Cardiac ventricle fibroblast (primary cell): Measurements from ENCODE around the gene CRYBB1. TPM values are rescaled to one million over a fixed set of nuclear protein-coding genes. Genes with fewer than 3 reads are reported as not detected.

Experiments used
- total RNA-seq: library from RNA; depleted of rRNA; stranded (reverse); fragments of >200 nt; gene quantifications from 2 replicates; pipeline ENCODE4 v1.2.3, GENCODE V29; 2015

The CRYBB1 gene
- total RNA-seq: not detected in 2 replicates

DNA sequence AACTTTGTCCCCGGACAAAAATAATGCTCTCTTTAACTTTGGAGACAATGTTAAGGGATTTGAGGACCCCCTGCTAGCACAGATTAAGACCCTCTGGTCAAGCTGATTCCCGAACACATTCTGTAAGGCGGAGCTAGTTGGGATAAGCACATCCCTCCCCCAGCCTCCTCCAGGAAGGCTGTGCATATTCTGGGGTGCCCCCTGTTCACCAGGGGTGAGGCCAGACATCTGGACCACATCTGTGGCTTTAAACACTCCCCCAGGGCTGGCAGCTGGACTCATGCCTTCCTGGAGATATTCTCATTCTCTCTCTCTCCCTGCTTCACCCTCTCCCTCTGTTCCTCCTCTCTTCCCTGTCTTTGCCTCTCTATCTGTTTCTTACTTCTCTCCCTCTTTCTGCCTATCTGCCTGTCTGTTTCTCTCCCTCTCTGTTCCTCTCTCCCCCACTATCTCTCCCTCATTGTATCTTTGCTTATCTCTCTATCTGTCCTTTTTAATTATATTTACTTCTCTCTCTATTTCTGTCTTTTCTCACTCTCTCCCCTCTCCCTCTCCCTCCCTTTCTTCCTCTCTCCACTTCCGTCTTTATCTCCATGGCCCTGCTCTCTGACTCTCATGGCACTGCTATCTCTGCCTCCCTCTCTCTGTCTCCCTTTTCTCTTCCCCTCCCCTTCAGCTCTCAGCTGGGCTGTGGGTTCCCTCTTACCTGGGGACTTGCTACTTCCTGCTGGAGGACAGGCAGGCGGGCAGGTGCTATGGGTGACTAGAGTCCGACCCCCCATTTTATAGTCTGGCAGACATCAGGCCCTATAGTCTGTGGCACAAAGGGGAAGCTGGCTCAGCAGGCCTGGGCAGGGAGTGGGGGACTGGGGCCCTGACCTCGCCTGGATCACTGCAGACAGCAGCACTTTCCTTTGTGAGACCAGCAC, at the start of gene CRYBB1:
CRYBB1 (minus strand) TSS at position 757 of the 929 bp plus-strand sequence. CDS start 1,708 bp downstream, outside the sequence.

DNA sequence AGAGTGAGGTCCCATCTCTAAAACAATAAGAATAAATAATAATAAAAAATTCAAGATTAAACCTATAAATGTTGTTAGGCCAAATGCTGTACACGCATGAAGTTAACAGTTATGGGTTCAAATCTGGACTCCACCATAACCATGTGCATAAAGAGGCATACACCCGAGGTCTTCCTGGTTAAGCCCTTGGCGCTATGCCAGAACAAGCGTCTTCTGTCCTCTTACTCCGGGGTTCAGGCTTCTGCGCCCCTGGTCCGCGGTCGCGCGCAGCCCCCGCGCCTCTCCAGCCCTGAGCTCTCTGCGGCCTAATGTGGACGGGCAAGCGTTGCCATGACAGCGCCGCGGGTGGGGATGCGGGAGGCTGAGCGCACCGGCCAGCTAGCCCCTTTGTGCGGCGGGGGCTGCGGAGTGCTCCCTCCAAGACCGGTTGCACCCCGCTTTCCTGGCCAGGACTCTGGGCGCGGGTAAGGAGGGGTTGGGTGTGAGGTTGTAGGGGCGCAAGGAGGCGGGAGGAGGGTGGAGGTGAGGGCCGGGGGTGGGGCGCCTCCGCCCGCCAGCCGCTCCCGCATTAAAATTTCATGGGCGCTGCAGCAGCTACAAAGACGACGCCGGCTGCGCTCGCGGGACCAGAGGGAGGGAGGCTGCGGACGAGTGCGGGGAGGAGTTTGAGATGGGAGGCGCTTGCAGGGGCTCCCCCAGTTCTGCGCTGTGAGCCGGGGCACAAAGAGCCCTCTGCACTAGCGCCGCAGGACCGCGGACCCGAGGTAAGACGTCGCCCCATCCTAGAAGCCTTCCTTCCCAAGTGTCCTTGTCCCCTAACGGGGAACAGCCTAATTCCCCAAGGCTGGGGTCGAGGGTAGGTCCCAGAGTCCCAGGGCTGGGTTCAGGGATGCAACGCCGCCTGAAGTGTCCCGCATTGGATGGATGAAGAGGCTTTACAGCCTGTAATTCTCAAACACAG, 39.3 kb upstream of the CRYBB1 start, which contains the start of gene MIAT:
MIAT (plus strand) TSS at position 698 of the 961 bp plus-strand sequence.

DNA sequence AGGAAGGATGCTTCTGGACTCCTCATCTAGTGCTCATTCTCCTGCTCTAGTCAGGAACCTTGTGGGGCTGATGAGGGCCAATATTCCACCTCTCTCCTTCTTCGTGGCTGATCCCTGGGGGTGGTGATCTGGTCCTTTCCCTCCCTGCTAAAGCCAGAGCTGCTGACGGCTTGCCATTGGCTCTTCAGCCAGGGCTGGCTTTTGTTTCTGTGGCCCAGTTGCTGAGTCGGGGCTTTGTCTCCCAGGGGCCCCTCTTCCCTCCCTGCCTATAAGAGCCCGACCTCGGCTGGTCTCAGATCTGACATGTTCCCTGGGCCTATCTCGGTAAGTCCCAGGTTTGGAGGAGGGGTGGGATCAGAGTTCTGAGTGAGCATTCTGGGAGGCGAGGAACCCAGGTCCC, 3.8 kb upstream of the CRYBB1 start, which contains the start of gene CRYBA4:
CRYBA4 (plus strand) TSS at position 301 of the 400 bp plus-strand sequence. CDS start 634 bp downstream, outside the sequence.

DNA sequence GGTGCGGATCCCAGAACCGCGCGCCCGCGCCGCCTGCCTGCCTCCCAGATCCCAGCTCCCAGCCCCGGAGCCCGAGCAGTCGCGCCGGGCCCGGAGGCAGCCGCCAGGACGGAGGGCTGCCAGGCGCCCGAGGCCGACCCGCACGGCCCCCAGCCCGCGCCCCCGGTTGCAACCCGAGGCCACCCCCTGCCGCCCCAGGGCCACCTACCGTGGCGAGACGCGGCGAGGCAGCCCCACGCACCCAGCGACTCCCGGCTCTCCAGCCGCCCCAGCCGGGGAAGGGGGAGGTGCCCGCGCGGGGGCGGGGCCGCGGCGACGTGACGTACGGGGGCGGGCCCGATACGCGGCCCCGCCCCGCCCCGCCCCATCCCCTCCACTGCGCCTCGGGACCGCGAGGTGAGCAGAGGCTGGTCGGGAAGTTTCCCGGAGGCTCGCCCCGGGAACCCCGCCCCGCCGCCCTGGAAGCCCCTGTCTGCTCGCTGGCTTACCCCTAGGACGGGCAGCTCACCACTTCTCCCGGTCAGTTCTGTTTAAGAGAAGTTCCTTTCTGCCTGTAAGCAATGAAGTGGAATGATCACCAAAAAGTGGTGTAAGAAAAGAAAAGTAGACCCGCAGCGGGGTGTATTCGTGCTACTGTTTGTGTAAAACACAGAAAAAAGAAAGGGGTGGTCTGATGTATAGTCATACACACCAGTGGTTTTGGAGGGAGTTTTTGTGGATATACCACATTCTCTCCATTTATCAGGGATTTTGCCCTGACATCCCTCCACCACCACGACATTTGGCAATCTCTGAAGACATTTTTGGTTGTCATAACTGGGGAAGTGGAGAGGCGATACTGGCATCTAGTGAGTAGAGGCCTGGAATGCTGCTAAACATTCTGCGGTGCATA, 27.7 kb downstream of the CRYBB1 start, which contains the start of gene TPST2:
TPST2 (minus strand) TSS at position 288 of the 892 bp plus-strand sequence. CDS start 48,502 bp downstream, outside the sequence.

Other genes starting within 250 kb of the CRYBB1 start
- 1.2 and 2.9 TPM in 2 replicates for gene ASPHD2, start 188.8 kb downstream of the CRYBB1 start, total RNA-seq
- gene HPS4, start 134.2 kb downstream of the CRYBB1 start, total RNA-seq: 17.1 and 24.1 TPM in 2 replicates
- 11.0 and 12.3 TPM in 2 replicates for gene SRRD, start 134.2 kb downstream of the CRYBB1 start, total RNA-seq
- 16.2 and 18.7 TPM in 2 replicates for gene TFIP11, start 105.6 kb downstream of the CRYBB1 start, total RNA-seq
- 20.3 and 21.0 TPM in 2 replicates for gene TPST2, start 27.9 kb downstream of the CRYBB1 start, total RNA-seq
- not detected in 2 replicates for gene CRYBA4, start 3.9 kb upstream of the CRYBB1 start, total RNA-seq
- gene MIAT, start 39.6 kb upstream of the CRYBB1 start, total RNA-seq: 0.06 and 0.10 TPM in 2 replicates